ENCODE measurements around the gene TSPAN4.

DNA sequence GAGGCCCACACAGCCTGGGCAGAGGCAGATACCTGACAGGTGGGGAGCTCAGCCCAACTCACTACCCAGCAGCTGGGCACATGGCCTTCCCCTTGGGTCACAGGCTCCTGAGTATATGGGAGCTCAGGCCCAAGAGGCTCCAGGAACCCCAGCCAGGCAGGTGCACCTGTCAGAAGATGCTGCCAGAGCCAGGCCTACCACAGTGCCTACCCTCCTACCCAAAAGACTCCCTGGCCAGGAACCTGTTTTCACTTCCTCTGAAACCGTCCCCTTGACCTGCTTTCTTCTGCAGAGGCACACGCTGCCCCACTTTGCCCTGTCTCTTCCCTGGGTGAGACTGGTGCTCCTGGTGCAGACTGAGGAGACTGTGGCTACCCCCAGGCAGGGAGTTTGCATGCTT is 65.0 kb downstream of the TSPAN4 start:
- TF ChIP-seq, protein P1, sequence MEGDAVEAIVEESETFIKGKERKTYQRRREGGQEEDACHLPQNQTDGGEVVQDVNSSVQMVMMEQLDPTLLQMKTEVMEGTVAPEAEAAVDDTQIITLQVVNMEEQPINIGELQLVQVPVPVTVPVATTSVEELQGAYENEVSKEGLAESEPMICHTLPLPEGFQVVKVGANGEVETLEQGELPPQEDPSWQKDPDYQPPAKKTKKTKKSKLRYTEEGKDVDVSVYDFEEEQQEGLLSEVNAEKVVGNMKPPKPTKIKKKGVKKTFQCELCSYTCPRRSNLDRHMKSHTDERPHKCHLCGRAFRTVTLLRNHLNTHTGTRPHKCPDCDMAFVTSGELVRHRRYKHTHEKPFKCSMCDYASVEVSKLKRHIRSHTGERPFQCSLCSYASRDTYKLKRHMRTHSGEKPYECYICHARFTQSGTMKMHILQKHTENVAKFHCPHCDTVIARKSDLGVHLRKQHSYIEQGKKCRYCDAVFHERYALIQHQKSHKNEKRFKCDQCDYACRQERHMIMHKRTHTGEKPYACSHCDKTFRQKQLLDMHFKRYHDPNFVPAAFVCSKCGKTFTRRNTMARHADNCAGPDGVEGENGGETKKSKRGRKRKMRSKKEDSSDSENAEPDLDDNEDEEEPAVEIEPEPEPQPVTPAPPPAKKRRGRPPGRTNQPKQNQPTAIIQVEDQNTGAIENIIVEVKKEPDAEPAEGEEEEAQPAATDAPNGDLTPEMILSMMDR (IDR thresholded peaks at IDR 0.05; ENCODE audit: insufficient read depth, low read length): no peak
- TF ChIP-seq GABPA (IDR thresholded peaks at IDR 0.05; ENCODE audit: low read depth) (no peak), POLR2AphosphoS5 (IDR thresholded peaks at IDR 0.05; ENCODE audit: low read depth) (no peak), SPI1 (IDR thresholded peaks at IDR 0.05; ENCODE audit: borderline replicate concordance, low read depth) (no peak)
- TF ChIP-seq, protein P2, sequence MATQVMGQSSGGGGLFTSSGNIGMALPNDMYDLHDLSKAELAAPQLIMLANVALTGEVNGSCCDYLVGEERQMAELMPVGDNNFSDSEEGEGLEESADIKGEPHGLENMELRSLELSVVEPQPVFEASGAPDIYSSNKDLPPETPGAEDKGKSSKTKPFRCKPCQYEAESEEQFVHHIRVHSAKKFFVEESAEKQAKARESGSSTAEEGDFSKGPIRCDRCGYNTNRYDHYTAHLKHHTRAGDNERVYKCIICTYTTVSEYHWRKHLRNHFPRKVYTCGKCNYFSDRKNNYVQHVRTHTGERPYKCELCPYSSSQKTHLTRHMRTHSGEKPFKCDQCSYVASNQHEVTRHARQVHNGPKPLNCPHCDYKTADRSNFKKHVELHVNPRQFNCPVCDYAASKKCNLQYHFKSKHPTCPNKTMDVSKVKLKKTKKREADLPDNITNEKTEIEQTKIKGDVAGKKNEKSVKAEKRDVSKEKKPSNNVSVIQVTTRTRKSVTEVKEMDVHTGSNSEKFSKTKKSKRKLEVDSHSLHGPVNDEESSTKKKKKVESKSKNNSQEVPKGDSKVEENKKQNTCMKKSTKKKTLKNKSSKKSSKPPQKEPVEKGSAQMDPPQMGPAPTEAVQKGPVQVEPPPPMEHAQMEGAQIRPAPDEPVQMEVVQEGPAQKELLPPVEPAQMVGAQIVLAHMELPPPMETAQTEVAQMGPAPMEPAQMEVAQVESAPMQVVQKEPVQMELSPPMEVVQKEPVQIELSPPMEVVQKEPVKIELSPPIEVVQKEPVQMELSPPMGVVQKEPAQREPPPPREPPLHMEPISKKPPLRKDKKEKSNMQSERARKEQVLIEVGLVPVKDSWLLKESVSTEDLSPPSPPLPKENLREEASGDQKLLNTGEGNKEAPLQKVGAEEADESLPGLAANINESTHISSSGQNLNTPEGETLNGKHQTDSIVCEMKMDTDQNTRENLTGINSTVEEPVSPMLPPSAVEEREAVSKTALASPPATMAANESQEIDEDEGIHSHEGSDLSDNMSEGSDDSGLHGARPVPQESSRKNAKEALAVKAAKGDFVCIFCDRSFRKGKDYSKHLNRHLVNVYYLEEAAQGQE (IDR thresholded peaks at IDR 0.05; ENCODE audit: insufficient replicate concordance, low read depth): no peak
